ENCODE results near the gene BGN. TPM values are rescaled to one million over a fixed set of nuclear protein-coding genes. Genes with fewer than 3 reads are reported as not detected.

Gene BGN
- total RNA-seq, 1 experiment from 2014 or later, result 1.2 TPM

DNA sequence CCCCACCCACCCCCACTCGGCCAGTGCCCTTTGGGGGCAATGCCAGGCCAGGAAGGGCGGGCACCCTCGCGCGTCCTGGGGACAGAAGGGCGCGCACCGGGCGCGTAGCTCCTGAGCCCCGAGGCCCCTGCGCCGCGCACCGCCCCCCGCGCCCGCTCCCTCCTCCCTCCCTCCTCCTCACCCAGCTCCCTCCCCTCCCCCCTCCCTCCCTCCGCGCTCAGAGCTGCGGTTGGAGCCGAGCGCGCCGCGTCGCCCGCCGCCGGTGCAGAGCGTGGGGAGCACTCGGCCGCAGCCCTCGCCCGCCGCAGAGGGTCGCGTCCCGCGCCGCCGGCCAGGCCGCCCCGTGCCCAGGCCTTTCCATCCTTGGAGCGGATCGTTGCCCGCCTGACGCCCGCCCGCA, 22.6 kb downstream of the BGN start, which contains the start of gene ATP2B3:
TSS of gene ATP2B3 (plus strand) at position 220 of the 400 bp plus-strand sequence. CDS start 18,606 bp downstream, outside the sequence.
- H2BK12ac ChIP-seq (ENCODE audit: insufficient read length, low read depth, low read length), result no peak within 1 kb of the TSS
- no CpG with 5 or more reads among the region's 50 CpGs for WGBS (ENCODE audit: extremely low coverage, insufficient read length, low lambda C conversion rate)
- H3K9me3 ChIP-seq (ENCODE audit: control insufficient read depth, low read depth, low read length), result peaks cover 38% of the 10 kb centered on the region
- H3K56ac ChIP-seq (ENCODE audit: insufficient read length, low read depth, low read length), result no peak within 1 kb of the TSS
- Mint-ChIP-seq H3K4me3 (peak within 1 kb of the TSS; percentile 60 to 85), H3K27ac (no peak within 1 kb of the TSS), H3K4me1 (0 out of 4 replicates have a peak, but pooled peaks cover 0 to 4% of the 10 kb centered on the region in 2 experiments), H3K27me3 (ENCODE audit: low read depth) (peaks cover 68% of the 10 kb centered on the region), H3K36me3 (ENCODE audit: insufficient read depth in 1 of 3, low read depth in 3 of 3) (peaks cover 4 to 8% (median 4%) of the 10 kb centered on the region in 3 experiments; a peak in 6 of 7 replicates), H3K9me3 (peaks cover 47 to 51% of the 10 kb centered on the region in 2 experiments)
- H4K91ac ChIP-seq (ENCODE audit: insufficient read length, low read depth, low read length), result no peak within 1 kb of the TSS
- no peaks in the 10 kb centered on the region for H3K79me1 ChIP-seq (ENCODE audit: insufficient read depth, low read depth, low read length, poor library complexity, severe bottlenecking)
- no peak within 1 kb of the TSS for H3K4ac ChIP-seq (ENCODE audit: low read depth, low read length)
- no peak within 1 kb of the TSS for H3K27ac ChIP-seq (ENCODE audit: insufficient read length, low read depth, low read length)
- no peak within 1 kb of the TSS for H3K23ac ChIP-seq (ENCODE audit: insufficient read length, low read depth, low read length)
- no peak within 1 kb of the TSS for H2BK120ac ChIP-seq (ENCODE audit: low read depth, low read length, poor library complexity, severe bottlenecking)
- no peaks in the 10 kb centered on the region for H3K79me2 ChIP-seq (ENCODE audit: insufficient read depth, low read length)
- H2AFZ ChIP-seq (ENCODE audit: low read length), result no peak within 1 kb of the TSS
- H3K27me3 ChIP-seq (ENCODE audit: insufficient read depth, low read length), result peaks cover 13% of the 10 kb centered on the region; the same call in 1 of the 2 replicates
- TF ChIP-seq, protein P1, sequence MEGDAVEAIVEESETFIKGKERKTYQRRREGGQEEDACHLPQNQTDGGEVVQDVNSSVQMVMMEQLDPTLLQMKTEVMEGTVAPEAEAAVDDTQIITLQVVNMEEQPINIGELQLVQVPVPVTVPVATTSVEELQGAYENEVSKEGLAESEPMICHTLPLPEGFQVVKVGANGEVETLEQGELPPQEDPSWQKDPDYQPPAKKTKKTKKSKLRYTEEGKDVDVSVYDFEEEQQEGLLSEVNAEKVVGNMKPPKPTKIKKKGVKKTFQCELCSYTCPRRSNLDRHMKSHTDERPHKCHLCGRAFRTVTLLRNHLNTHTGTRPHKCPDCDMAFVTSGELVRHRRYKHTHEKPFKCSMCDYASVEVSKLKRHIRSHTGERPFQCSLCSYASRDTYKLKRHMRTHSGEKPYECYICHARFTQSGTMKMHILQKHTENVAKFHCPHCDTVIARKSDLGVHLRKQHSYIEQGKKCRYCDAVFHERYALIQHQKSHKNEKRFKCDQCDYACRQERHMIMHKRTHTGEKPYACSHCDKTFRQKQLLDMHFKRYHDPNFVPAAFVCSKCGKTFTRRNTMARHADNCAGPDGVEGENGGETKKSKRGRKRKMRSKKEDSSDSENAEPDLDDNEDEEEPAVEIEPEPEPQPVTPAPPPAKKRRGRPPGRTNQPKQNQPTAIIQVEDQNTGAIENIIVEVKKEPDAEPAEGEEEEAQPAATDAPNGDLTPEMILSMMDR (conservative IDR thresholded peaks at IDR 0.05), result no peak
- no peak within 1 kb of the TSS for H2BK5ac ChIP-seq (ENCODE audit: insufficient read length, low read length)
- peaks cover 4% of the 10 kb centered on the region for H3K23me2 ChIP-seq (ENCODE audit: insufficient read length, low read depth, low read length, poor library complexity, severe bottlenecking)
- no peak within 1 kb of the TSS for H3K9ac ChIP-seq (ENCODE audit: extremely low read depth, insufficient read length, low read length)
- no peak for DNase-seq
- H3T11ph ChIP-seq (ENCODE audit: low read length), result no peak within 1 kb of the TSS
- peak within 1 kb of the TSS; percentile 26 for H3K4me2 ChIP-seq (ENCODE audit: insufficient read depth, insufficient read length, low read length)
- H2AK5ac ChIP-seq (ENCODE audit: insufficient read length, low read length), result no peak within 1 kb of the TSS
- H2BK15ac ChIP-seq (ENCODE audit: low read depth, low read length), result no peak within 1 kb of the TSS
- no peaks in the 10 kb centered on the region for H3K4me1 ChIP-seq (ENCODE audit: insufficient read depth, low read length)
- no peak within 1 kb of the TSS for H4K5ac ChIP-seq (ENCODE audit: insufficient read length, low read depth, low read length)
- H3K14ac ChIP-seq (ENCODE audit: insufficient read depth, low read length), result no peak within 1 kb of the TSS
- no peak within 1 kb of the TSS for H3K18ac ChIP-seq (ENCODE audit: insufficient read length, low read depth, low read length)
- no peak within 1 kb of the TSS for H2BK20ac ChIP-seq (ENCODE audit: low read depth, low read length, poor library complexity, severe bottlenecking)
- H4K8ac ChIP-seq (replicated peaks; ENCODE audit: insufficient read length, low read depth, low read length), result no peak within 1 kb of the TSS
- peaks cover under 1% of the 10 kb centered on the region for H4K20me1 ChIP-seq (ENCODE audit: control insufficient read depth, insufficient read depth, insufficient read length)
